ENCODE measurements around the gene GATM. TPM values are rescaled to one million over a fixed set of nuclear protein-coding genes. Genes with fewer than 3 reads are reported as not detected.

Gene GATM
- total and polyA plus RNA-seq, 4 donors, result 6.9 to 74.6 (median 29.9) TPM

DNA sequence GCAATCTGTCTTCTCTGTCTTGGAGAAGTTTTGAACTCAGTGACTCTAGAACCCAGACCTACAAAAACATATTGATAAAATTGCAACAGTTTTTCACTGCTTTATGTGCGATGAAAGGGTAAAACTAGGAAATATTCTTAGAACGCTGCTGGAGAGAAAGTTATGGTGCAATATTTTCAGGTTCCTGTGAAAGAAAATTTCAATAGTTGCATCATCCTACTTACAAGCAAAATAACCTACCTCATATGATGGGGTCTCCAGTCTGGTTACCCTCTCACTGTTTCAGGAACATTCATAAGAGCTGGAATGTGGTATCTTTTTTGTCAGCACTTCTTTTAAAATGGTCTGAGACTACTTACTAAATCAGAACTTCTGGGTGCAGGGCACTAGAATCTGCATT lies 27.1 kb downstream of the GATM start:
- H3K27ac ChIP-seq (ENCODE audit: low read depth in 1 of 2, low read length in 2 of 2), result no peak overlapping the region
- ATAC-seq (ENCODE audit: low FRiP score) (no peak), DNase-seq (no peak)
- 76% methylated on average over 2 of the region's 2 CpGs for WGBS, 2 donors
- no peaks in the 10 kb centered on the region for H3K27me3 ChIP-seq (ENCODE audit: control insufficient read depth in 1 of 2, insufficient read depth in 2 of 2, low read length in 1 of 2)
- no peak overlapping the region for H3K4me3 ChIP-seq (ENCODE audit: low read length in 2 of 2)
- intact Hi-C loops (cut with DNase I), result no loop called here
- H3K4me1 ChIP-seq (ENCODE audit: control insufficient read depth in 1 of 2, insufficient read depth in 2 of 2, low read length in 2 of 2), result peaks cover 0 to 1% of the 10 kb centered on the region in 2 donors
- no peaks in the 10 kb centered on the region for H3K9me3 ChIP-seq (ENCODE audit: control insufficient read depth, low read length)
- no peaks in the 10 kb centered on the region for H3K36me3 ChIP-seq (ENCODE audit: control insufficient read depth in 1 of 2, insufficient read depth in 2 of 2, low read length in 1 of 2)

GRCh38 chr15:45349623-45350022 lies 28.7 kb downstream of the GATM start:
- H3K27ac ChIP-seq (ENCODE audit: low read depth in 1 of 2, low read length in 2 of 2), result no peak overlapping the region
- H3K36me3 ChIP-seq (ENCODE audit: control insufficient read depth in 1 of 2, insufficient read depth in 2 of 2, low read length in 1 of 2), result no peaks in the 10 kb centered on the region
- peaks cover 0 to 1% of the 10 kb centered on the region in 2 donors for H3K4me1 ChIP-seq (ENCODE audit: control insufficient read depth in 1 of 2, insufficient read depth in 2 of 2, low read length in 2 of 2)
- DNase-seq, result no peak
- H3K9me3 ChIP-seq (ENCODE audit: control insufficient read depth, low read length), result no peaks in the 10 kb centered on the region
- 78 to 80% methylated on average over 3 of the region's 3 CpGs for WGBS, 2 donors
- no peak for ATAC-seq (ENCODE audit: low FRiP score)
- no peaks in the 10 kb centered on the region for H3K27me3 ChIP-seq (ENCODE audit: control insufficient read depth in 1 of 2, insufficient read depth in 2 of 2, low read length in 1 of 2)
- no peak overlapping the region for H3K4me3 ChIP-seq (ENCODE audit: low read length in 2 of 2)
- intact Hi-C loops (cut with DNase I), result no loop called here

- H3K9me3 ChIP-seq (ENCODE audit: control insufficient read depth, low read length), result no peaks in the 10 kb centered on the region
- no peak overlapping the region for H3K4me3 ChIP-seq (ENCODE audit: low read length in 2 of 2)
- intact Hi-C loops (cut with DNase I), result no loop called here
- no peak for ATAC-seq (ENCODE audit: low FRiP score)
- DNase-seq, result no peak
- H3K4me1 ChIP-seq (ENCODE audit: control insufficient read depth in 1 of 2, insufficient read depth in 2 of 2, low read length in 2 of 2), result peaks cover 0 to 1% of the 10 kb centered on the region in 2 donors
- H3K27me3 ChIP-seq (ENCODE audit: control insufficient read depth in 1 of 2, insufficient read depth in 2 of 2, low read length in 1 of 2), result no peaks in the 10 kb centered on the region
- H3K36me3 ChIP-seq (ENCODE audit: control insufficient read depth in 1 of 2, insufficient read depth in 2 of 2, low read length in 1 of 2), result no peaks in the 10 kb centered on the region
- no peak overlapping the region for H3K27ac ChIP-seq (ENCODE audit: low read depth in 1 of 2, low read length in 2 of 2)
These were observed 30.4 kb downstream of the GATM start for GRCh38 chr15:45347989-45348388.

DNA sequence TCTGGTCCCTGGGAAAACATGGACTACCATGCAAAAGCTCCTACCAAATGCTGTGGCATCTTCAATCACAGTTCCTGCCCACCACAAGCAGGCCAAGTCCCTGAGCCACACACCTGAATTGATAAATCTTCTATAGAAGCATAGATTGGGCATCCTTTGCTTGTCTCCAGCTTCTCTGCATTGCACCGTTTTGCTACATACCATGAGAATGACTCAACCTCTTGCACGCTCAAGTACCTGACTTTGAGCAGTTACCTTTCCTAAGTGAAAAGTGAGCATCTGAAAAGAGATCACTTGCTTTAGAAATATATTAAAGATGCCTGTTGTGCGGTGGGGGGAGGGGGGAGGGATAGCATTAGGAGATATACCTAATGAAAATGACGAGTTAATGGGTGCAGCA lies 31.3 kb downstream of the GATM start:
- WGBS, 2 donors, result 56 to 77% methylated on average over 4 of the region's 4 CpGs
- DNase-seq (no peak), ATAC-seq (ENCODE audit: low FRiP score) (no peak)
- intact Hi-C loops (cut with DNase I), result no loop called here
- Histone ChIP-seq H3K27me3 (ENCODE audit: control insufficient read depth in 1 of 2, insufficient read depth in 2 of 2, low read length in 1 of 2) (no peaks in the 10 kb centered on the region), H3K9me3 (ENCODE audit: control insufficient read depth, low read length) (no peaks in the 10 kb centered on the region), H3K4me3 (ENCODE audit: low read length in 2 of 2) (no peak overlapping the region), H3K27ac (ENCODE audit: low read depth in 1 of 2, low read length in 2 of 2) (no peak overlapping the region), H3K4me1 (ENCODE audit: control insufficient read depth in 1 of 2, insufficient read depth in 2 of 2, low read length in 2 of 2) (peaks cover 0 to 1% of the 10 kb centered on the region in 2 donors), H3K36me3 (ENCODE audit: control insufficient read depth in 1 of 2, insufficient read depth in 2 of 2, low read length in 1 of 2) (no peaks in the 10 kb centered on the region)

DNA sequence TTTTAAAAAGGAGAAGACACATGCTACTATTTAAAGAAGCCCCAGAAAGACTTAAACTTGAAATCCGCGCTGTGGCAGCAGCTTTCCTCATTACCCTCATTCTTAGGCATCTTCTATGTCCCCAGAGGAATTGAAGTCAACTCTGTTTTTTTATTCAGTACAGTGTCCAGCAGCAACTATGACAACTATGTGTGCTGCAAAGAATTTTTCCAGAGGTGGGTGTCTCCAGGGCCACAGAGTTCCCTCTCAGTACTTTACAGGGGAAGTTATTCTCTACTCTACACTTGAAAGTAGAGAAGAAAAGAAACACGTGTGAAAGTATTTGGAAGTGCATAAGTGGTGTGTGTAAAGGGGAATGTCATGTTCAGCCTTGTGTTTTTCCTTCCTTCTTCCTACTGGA lies 32.0 kb downstream of the GATM start:
- peaks cover 0 to 1% of the 10 kb centered on the region in 2 donors for H3K4me1 ChIP-seq (ENCODE audit: control insufficient read depth in 1 of 2, insufficient read depth in 2 of 2, low read length in 2 of 2)
- DNase-seq (no peak), ATAC-seq (ENCODE audit: low FRiP score) (no peak)
- 6 to 8% methylated on average over 3 of the region's 3 CpGs for WGBS, 2 donors
- no peaks in the 10 kb centered on the region for H3K9me3 ChIP-seq (ENCODE audit: control insufficient read depth, low read length)
- intact Hi-C loops (cut with DNase I), result no loop called here
- no peaks in the 10 kb centered on the region for H3K36me3 ChIP-seq (ENCODE audit: control insufficient read depth in 1 of 2, insufficient read depth in 2 of 2, low read length in 1 of 2)
- no peaks in the 10 kb centered on the region for H3K27me3 ChIP-seq (ENCODE audit: control insufficient read depth in 1 of 2, insufficient read depth in 2 of 2, low read length in 1 of 2)
- H3K27ac ChIP-seq (ENCODE audit: low read depth in 1 of 2, low read length in 2 of 2), result no peak overlapping the region
- H3K4me3 ChIP-seq (ENCODE audit: low read length in 2 of 2), result no peak overlapping the region

GRCh38 chr15:45343258-45343860 lies 35.0 kb downstream of the GATM start:
- WGBS, 2 donors, result 70 to 85% methylated on average over 2 of the region's 2 CpGs
- no peak for DNase-seq

GRCh38 chr15:45341790-45342189 lies 36.6 kb downstream of the GATM start:
- Histone ChIP-seq H3K27ac (ENCODE audit: low read depth in 1 of 2, low read length in 2 of 2) (no peak overlapping the region), H3K4me3 (ENCODE audit: low read length in 2 of 2) (no peak overlapping the region), H3K27me3 (ENCODE audit: control insufficient read depth in 1 of 2, insufficient read depth in 2 of 2, low read length in 1 of 2) (no peaks in the 10 kb centered on the region), H3K9me3 (ENCODE audit: control insufficient read depth, low read length) (peaks cover 2% of the 10 kb centered on the region), H3K36me3 (ENCODE audit: control insufficient read depth in 1 of 2, insufficient read depth in 2 of 2, low read length in 1 of 2) (no peaks in the 10 kb centered on the region), H3K4me1 (ENCODE audit: control insufficient read depth in 1 of 2, insufficient read depth in 2 of 2, low read length in 2 of 2) (no peaks in the 10 kb centered on the region)
- 74 to 77% methylated on average over 4 of the region's 4 CpGs for WGBS, 2 donors
- intact Hi-C loops (cut with DNase I), result no loop called here
- DNase-seq, result no peak
- ATAC-seq (ENCODE audit: low FRiP score), result no peak

More at GRCh38 chr15:45343258-45343860, 35.0 kb downstream of the GATM start:
- no peaks in the 10 kb centered on the region for H3K36me3 ChIP-seq (ENCODE audit: control insufficient read depth in 1 of 2, insufficient read depth in 2 of 2, low read length in 1 of 2)
- H3K4me1 ChIP-seq (ENCODE audit: control insufficient read depth in 1 of 2, insufficient read depth in 2 of 2, low read length in 2 of 2), result no peaks in the 10 kb centered on the region
- H3K9me3 ChIP-seq (ENCODE audit: control insufficient read depth, low read length), result no peaks in the 10 kb centered on the region
- intact Hi-C loops (cut with DNase I), result no loop called here
- no peak overlapping the region for H3K27ac ChIP-seq (ENCODE audit: low read depth in 1 of 2, low read length in 2 of 2)
- no peak for ATAC-seq (ENCODE audit: low FRiP score)
- no peak overlapping the region for H3K4me3 ChIP-seq (ENCODE audit: low read length in 2 of 2)
- no peaks in the 10 kb centered on the region for H3K27me3 ChIP-seq (ENCODE audit: control insufficient read depth in 1 of 2, insufficient read depth in 2 of 2, low read length in 1 of 2)

DNA sequence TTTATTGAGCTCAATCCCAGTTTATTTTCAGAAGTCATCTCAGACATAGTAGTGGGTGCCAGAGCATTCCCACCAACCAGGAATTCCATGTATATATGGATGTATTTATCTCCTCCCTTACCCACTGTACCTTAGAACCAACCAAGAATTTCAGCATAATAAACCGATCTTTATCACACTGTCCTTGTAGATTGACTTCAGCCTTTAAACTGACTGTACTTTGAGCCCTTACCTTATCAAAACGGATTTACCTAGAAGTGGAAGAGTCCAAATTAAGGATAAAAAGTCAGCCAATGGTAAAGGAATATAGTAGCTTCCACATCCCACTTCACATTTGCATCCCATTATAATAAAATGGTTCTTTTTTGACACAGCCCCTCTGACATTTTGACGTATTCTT lies 37.9 kb downstream of the GATM start:
- Histone ChIP-seq H3K4me1 (ENCODE audit: control insufficient read depth in 1 of 2, insufficient read depth in 2 of 2, low read length in 2 of 2) (no peaks in the 10 kb centered on the region), H3K27me3 (ENCODE audit: control insufficient read depth in 1 of 2, insufficient read depth in 2 of 2, low read length in 1 of 2) (no peaks in the 10 kb centered on the region), H3K36me3 (ENCODE audit: control insufficient read depth in 1 of 2, insufficient read depth in 2 of 2, low read length in 1 of 2) (no peaks in the 10 kb centered on the region), H3K27ac (ENCODE audit: low read depth in 1 of 2, low read length in 2 of 2) (no peak overlapping the region), H3K9me3 (ENCODE audit: control insufficient read depth, low read length) (peaks cover 2% of the 10 kb centered on the region), H3K4me3 (ENCODE audit: low read length in 2 of 2) (no peak overlapping the region)
- 78 to 79% methylated on average over 3 of the region's 3 CpGs for WGBS, 2 donors
- ATAC-seq (ENCODE audit: low FRiP score) (no peak), DNase-seq (no peak)
- intact Hi-C loops (cut with DNase I), result no loop called here

DNA sequence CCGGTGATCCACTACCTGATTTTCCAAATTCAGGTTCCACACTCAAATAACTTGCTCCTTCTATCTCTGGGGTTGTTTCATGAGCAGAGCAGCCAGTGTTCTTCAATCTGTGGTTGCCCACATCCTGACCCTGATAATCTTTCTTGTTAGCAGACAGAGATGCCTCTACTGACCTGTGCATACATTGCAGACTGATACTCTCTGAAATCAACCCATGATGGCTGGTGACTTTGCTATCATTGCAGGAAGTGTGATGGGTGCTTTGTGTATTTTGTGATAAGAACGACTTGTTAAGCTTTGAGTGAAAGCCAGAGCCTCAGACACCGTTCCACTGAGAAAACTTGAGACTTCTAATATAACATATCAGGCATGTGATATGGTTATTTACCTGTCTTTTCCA lies 39.9 kb downstream of the GATM start:
- Histone ChIP-seq H3K36me3 (ENCODE audit: control insufficient read depth in 1 of 2, insufficient read depth in 2 of 2, low read length in 1 of 2) (no peaks in the 10 kb centered on the region), H3K4me3 (ENCODE audit: low read length in 2 of 2) (no peak overlapping the region), H3K4me1 (ENCODE audit: control insufficient read depth in 1 of 2, insufficient read depth in 2 of 2, low read length in 2 of 2) (no peaks in the 10 kb centered on the region), H3K9me3 (ENCODE audit: control insufficient read depth, low read length) (peaks cover 2% of the 10 kb centered on the region), H3K27me3 (ENCODE audit: control insufficient read depth in 1 of 2, insufficient read depth in 2 of 2, low read length in 1 of 2) (no peaks in the 10 kb centered on the region), H3K27ac (ENCODE audit: low read depth in 1 of 2, low read length in 2 of 2) (no peak overlapping the region)
- intact Hi-C loops (cut with DNase I), result no loop called here
- no peak for DNase-seq
- no peak for ATAC-seq (ENCODE audit: low FRiP score)
- 46 to 52% methylated on average over 3 of the region's 3 CpGs for WGBS, 2 donors

All from aorta (tissue), 5 donors.